GM21526 (cell line): ENCODE data around the gene C14orf132.
"Not testable (repeated sequence)": the region's sequence is repeated elsewhere in the genome, so short reads cannot be mapped to it uniquely, and the experiment has no call there.

Source experiments
- ATAC-seq: cut with Tn5 transposase; IDR thresholded peaks from one replicate; pipeline ENCODE4 v1.9.1; 2021; ENCODE audit warnings: moderate library complexity; ENCODE audit not compliant: unreplicated experiment, low FRiP score

Gene C14orf132

DNA sequence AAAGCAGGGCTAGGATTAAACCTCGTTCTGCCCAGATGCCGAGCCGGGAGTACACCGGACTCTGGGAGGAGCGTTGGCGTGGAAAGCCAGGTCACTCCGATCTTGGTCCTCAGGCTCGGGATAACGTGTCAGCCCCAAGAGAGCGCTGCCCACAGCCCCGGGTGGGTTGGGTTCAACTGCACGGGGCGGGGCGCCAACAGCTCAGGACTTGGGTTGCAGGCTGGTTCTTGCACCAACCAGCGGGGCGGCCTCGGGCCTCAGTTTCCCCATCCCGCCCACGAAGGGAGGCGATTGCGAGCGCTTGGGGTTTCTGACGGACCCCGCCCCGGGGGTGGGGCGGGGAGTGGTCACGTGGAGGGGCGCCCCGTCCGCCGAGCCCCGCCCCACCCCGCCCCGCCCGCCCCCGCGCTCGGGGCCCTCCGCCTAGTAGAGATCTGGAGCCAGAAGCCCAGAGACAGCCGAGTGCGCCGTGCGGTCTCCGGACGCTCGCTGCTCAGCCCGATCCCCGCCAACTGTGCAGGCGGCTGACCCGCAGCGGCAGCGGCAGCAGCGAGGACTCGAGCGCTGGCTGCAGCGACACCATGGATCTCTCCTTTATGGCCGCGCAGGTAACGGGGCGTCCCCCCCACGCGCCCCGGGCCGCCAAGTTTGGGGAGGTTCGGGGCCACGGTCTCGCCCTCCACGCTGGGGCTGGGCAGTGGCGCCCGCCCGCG, at the start of gene C14orf132:
C14orf132 (plus strand) TSS at position 443 of the 713 bp plus-strand sequence; CDS start at position 582, 139 bp downstream.
- ATAC-seq = no peak

DNA sequence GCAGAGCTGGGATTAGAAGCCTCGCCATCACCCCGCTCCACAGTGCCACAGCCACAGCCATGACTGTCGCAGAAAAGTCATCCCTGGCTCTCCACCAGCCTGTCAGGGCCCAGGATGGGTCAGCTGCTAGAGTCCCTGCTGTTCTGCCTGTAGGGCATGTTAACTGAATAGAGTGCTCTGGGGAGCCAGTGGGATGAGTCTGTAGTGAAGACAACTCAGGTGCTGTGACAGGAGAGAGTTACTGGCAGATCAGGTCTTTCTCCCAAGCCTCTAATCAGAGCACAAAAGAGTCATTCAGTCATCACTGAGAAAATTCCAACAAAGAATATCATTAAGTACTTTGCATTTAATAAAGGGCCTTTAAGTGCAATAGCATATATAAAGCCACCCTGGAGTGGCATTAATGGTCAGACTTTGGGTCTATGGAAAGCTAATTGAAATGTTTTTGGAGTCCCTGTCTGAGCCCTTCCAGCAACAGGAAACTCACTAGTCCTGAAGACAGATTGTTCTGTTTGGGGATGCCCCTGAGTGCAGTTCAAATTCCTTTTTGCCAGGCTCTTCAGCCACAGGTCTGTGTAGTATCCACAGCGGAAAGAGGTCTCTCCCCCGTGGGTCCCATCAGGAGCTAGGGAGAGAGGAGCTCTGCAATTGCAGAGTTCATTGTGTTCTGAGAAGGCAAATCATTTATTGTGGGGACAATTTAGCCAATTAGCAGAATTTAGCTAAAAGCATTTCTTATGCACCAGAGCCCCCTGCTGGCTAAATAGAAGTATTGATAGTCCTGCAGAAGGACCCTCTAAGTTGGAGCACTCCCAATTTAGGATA, 45.2 kb upstream of the C14orf132 start:
- ATAC-seq = no peak

DNA sequence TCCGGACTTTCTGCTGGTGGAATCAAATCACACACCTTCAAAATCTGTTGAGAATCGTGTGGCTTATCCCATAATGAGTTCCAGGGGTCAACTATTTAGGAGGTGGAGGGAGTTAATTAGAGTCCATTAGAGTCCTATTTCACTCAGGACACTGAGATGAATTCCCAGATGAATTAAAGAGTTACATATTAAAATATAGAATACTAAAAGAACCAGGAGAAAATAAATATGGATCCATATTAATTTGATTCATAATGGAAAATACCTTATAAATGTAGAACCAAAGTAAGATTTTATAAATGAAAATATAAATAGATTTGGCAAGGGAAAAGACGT, 44.6 kb upstream of the C14orf132 start:
- no peak for ATAC-seq

DNA sequence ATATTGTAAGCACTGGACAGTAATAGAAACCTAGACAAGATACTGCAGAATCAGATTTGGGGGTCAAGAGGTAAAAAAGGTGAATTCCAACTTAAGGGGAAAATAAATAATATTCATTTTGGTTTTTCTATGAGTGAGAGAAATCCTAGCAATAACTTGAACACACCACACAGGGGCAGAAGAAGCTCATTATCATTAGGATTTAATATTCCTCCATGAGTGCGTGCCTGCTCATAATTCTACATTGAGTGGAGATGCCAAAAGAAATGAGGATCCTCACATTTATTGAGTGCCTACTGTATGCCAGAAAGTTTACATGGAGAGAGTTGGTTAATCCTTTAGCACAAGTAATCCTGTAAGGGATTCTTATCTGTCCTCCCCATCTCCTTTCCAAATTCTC, 40.5 kb upstream of the C14orf132 start:
- no peak for ATAC-seq

DNA sequence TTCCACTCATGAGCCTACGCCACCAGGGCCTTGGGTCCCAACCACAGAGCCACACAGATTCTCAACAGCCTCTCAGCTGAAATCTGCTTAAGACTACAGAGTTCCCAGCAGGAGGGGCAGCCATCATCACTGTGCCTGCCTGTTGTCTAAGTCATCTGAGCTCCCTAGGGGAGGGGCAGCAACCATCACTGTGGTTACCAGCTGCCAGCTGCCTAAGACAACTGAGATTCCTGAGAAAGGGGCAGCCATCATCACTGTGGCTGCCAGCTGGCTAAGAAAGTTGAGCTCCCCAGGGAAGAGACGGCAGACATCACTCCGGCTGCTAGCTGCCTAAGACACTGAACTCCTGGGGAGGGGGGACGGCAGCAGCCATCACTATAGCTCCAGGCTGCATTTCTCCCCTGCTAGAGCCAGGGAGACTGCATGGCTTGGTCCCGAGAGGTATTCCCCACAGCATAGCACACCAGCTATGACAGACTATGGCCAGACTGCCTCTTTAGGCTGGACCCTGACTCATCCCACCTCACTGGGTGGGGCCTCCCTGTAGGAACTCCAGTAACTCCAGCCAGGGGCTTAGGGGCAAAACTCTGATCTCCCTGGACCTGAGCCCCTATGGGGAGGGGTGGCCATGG, 37.2 kb upstream of the C14orf132 start:
- ATAC-seq = no peak

DNA sequence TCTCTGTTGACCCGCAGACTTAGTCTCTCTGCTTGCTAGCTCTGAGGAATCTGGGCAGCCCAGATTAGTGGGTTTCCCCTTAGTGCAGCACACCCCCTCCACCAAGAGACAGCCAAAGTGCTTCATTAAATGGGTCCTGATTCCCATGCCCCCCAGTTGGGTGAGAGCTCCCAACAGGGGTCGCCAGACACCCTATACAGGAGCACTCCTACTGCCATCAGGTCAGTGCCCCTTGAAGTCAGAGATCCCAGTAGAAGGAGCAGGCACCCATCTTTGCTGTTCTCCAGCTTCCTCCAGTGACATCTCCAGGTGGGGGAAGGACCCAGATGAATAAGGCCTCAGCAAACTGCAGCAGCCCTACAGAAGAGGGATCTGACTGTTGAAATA, 36.7 kb upstream of the C14orf132 start:
- no peak for ATAC-seq

DNA sequence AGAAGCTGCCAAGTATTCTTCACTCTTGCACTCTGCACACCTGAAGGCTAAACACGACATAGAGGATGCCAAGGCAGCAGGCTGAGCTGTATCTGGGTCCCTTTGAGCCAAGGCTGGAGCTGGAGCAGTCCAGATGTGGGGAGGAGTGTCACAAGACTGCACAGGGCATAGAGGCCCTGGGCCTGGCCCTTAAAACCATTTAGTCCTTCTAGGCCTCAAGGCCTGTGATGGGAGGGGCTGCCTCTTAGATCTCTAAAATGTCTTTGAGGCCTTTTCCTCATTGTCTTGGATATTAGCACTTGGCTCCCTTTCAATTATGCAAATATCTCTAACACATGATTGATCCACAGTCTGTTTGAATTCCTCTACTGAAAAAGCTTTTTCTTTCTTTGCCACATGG, 28.0 kb upstream of the C14orf132 start:
- no peak for ATAC-seq

DNA sequence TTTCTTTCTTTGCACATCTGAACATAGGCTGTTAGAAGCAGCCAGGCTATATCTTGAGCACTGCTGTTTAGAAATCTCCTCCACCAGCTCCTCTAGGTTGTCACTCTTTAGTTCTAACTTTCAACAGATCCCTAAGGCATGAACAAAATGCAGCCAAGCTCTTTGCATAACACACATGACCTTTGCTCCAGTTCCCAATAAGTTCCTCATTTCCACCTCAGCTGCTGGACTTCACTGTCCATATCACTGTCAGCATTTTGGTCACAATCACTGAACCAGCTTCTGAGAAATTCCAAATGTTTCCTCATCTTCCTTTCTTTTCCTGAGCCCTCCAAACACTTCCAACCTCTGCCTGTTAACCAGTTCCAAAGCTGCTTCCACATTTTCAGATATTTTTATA, 27.6 kb upstream of the C14orf132 start:
- no peak for ATAC-seq

DNA sequence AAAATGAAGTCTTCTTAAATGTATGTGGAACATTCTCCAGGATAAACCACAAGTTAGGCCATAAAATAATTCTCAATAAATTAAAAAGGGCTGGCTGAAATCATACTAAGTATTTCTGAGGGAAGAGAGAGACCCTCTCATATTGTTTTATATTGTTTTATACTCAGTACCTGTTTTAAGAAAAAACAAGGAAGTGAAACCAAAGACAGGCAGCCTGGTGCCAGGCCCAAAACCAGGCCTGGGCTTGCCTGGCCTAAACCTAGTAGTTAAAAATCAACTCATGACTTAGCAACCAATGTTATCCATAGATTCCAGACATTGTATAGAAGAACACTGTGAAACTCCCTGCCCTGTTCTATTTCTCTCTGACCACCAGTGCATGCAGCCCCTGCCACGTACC, 26.4 kb upstream of the C14orf132 start:
- ATAC-seq = not testable (repeated sequence)

DNA sequence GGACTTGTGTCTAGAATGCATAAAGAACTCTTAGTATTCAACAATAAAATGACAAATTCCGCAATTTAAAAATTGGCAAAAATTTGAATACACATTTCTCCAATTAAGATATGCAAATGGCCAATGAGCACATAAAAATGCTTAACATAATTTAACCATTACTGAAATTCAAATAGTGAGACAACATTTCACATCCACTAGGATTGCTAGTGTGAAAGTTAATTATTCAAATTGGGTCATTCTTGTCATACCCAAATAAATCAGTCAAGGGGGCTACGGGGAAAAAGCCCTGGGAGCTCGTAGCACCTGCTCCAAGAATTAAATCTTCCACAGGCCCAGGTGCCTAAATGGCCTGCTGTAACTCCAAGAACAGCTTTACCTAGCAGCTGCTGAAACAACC, 25.0 kb upstream of the C14orf132 start:
- ATAC-seq = no peak

DNA sequence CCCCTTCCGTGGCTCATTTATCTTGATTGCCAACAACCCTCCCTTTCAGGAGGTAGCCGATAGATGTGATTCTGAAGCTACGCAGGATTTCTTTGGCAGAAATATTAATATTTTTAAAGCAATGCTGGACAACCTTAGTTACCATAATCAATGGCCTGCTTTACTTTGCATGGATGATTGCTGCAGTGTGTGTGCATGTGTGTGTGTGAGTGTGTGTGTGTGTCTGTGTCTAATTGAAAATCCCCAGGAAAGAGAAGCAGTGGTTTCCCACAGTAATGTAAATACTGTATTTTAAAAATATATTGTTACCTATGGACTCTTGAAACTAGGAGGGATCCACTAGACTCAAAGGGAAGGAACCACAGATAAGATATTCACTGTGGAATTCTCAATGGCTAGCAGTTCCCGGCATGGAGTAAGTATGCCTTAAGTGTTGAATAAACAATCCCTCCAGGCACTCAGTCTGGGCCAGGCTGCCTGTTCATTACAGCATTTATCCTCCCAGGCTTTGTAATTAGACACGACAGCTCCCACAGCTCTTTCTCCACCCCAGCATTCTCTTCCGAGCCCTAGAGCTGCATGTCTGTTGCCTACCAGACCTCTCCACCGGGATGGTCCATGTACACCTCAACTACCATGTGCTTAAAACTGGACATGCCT, 22.5 kb upstream of the C14orf132 start:
- no peak for ATAC-seq

DNA sequence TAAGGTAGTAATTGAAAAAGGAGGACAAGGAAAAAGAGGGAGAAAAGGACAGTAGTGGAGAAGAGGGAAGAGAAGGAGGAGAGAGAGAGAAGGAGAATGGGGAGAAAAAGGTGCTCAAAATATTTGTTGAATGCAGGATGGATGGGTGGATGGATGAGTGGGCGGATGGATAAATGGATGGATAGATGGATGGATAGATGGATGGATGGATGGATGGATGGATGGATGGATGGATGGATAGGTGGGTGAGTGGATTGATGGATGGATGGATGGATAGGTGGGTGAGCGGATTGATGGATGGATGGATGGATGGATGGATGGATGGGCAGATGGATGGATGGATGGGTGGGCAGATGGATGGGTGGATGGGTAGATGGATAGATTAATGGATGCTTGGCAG, 21.3 kb upstream of the C14orf132 start:
- no peak for ATAC-seq

DNA sequence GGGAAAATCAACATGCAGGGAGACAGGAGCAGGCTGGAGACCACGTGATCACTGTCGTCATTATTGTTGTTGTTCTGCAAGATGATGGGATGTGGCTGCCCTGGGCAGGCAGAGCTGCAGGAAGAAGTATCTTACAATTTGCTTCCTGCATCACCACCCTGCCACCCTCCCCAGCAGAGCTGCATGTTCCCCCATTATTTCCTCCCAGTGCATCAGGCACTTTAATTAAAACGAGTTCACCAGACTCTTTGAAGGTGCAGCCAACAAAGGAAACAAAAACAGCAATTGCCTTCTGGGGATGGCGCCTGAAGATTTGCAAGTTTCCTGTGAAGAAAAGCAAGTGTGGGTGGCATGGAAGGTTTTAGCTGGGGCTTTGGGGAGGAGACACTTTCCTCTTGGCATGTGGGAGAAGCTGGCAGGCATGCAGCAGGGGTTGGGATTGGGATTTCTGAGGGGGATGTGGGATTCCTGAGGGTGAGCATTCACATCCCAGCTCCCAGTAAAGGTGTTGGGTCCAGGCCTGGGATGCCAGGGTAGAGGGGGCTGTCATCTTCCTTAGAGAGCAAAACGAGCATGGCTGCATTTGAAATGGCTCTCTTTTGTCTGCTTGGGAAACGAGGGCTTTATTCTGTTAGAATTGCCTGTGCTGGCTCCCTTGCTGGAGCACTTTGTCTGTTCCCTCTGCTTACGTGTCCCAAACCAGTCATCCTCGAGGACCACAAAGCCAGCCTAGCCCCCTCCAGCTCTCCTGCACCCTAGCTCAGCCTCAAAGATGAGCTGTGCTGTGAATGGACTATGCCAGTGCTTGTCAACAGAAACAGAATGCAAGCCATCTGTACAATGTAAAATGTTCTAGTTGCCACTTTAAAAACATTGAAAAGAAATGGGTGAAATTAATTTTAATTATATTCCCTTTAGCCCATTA, 11.5 kb upstream of the C14orf132 start:
- no peak for ATAC-seq

DNA sequence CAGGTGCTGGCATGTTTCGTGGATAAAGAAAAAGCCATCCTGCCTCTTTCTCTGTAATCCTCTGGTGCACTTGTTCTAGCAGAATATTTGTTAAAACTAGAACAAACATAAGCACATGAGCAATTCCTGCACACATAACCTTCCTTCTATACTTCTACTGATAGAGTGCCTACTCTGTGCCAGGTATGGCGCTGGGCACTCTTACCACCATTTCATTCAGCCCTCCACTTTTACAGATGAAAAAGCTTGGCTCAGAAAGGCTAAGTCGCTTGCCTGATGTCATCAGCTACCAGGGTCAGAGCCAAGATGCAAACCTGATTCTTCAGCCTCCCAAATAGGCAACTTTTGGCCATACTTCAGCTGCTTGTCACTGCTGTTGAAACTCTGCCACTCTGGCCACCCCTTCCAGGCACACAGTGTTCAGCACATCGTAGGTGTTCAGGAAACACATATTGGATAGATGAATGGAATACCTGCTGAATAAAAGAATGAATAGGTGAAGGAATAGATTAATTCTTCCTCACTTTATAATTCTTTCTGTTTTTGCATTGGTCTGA, 10.0 kb upstream of the C14orf132 start:
- ATAC-seq = no peak

DNA sequence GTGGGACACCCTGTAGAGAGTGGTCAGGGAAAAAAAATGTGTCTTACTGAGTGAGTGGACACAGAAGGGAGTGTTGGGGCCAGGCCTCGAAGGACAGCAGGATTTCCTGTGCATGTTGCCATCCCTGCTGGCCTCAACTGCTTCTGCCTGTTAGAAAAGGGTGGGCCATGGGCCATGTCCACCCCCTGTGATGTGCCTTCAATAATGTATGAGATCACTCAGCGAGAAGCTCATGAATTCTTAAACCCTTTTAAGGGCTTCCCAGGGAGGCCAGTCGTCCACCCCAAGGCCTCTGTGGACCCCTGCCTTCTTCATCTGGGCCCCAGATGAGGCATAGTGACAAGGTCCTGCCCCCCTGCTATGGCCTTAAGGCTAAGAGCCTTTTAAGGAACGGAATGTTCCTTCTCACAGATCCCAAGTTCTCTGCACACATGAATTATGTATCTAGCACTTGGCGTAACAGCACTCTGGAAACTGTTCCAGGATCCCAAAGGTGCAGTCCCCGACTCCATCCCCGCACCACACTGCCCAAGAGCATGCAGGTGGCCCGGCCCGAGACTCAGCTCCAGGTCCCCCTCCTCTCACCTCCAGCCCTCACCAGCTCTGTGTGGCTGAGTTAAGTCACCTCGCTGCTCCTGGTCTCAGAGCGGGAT, 8.9 kb upstream of the C14orf132 start:
- ATAC-seq = no peak

DNA sequence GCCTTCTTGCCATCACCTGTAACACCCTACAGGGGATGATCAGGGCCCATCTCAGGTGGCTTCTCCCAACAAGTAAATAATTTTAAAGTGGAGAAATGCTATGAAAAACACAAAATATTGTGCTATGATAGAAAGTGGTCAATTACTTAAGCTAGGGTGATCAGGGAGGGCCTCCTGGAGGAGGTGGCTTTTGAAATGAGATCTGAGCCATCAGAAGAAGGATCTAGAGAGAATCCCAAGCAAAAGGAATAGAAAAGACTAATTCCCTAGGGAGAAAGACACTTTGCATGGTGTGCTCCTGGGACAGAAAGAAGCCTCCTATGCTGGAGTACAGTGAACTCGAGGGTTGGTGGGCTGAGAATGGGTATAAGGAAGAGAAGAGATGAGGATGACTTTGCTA, 7.5 kb upstream of the C14orf132 start:
- ATAC-seq = no peak

DNA sequence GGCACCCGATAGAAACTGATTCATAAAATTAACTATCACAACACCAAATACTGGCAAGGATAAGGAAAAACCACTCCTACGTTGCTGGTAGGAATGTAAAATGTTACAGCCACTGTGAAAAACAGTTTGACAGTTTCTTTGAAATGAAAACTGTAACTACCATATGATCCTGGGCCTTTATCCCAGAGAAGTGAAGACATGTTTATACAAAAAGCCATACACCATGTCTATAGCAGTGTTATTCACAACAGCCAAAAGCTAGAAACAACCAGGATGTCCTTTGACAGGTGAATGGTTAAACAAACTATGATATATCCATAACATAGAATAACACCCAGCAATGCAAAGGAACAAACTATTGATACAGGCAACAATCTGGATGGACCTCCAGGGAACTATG, 3.7 kb upstream of the C14orf132 start:
- ATAC-seq = no peak

DNA sequence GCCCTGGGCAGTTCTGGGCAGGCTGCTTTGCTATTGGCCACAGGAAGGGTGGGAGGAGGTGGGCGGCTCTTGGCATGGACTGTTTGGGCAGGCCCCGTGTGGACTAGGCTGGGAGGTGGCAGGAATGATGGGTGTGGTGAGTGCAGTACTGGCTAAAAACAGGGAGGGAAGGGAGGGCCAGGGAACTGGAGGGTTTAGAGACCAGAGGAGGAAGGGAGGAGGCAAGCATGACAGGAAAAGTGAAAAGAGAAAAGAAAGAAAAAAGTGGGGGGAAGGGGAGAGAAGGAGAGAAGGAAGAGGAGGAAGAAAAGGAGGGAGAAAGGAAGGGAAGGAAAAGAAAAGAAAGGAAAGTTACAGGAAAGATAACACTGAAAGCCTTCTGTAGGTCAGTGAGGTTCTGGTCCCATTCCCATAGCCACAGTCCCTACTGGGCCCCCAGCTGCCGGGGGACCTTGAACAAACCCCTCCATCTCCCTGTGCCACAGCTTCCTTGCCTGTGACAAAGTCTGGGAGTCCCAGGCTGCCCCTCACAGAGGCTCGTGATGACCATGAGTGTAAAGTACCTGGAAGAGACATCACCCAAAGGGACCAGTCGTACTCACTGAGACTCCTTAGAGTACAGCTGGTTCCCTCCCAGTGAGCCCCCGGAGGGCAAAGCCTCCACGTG, 1.1 kb upstream of the C14orf132 start:
- ATAC-seq = no peak

DNA sequence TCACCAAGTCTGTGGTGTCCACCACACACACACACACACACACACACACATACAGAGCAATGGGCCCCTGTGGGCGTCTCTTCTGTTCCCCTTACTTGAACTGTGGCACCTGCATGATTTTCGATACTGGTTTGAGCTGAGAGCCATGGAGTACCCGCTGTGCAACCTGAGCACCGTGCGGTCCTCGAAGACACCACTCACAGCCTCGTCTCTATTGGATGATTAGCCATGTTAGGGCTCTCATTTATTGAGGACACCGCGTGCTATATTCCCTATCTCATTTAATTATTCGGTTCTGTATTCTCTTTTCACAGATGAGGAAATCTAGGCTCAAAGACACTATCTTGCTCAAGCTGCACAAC, 623 bp upstream of the C14orf132 start:
- no peak for ATAC-seq
